Smooth muscle cell of the brain vasculature (primary cell): Measurements from ENCODE around the gene TRIM32.

Source experiments
- DNase-seq: peaks from one replicate; pipeline ENCODE4 v3.0.0-alpha.2; 2012; ENCODE audit warnings: low read depth, low spot score

TRIM32 gene

DNA sequence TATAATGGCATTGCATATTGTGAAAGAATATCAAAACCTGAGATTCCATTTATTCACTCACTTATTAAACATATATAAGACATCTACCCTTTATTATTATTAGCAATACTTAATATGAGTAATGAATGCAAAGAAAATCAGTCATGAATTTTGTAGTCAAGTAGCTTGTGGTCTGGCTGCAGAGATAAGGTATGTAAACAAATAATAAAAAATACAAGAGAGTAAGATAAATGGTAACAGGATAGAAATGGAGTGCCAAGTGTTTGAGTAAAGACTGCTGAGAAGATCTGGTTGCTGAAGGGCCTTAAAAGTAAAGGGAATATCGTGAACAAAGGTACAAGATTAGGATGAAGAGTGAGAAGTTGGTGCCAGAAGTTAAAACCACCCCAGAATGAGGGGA is 18.4 kb downstream of the TRIM32 start:
- no peak for DNase-seq

DNA sequence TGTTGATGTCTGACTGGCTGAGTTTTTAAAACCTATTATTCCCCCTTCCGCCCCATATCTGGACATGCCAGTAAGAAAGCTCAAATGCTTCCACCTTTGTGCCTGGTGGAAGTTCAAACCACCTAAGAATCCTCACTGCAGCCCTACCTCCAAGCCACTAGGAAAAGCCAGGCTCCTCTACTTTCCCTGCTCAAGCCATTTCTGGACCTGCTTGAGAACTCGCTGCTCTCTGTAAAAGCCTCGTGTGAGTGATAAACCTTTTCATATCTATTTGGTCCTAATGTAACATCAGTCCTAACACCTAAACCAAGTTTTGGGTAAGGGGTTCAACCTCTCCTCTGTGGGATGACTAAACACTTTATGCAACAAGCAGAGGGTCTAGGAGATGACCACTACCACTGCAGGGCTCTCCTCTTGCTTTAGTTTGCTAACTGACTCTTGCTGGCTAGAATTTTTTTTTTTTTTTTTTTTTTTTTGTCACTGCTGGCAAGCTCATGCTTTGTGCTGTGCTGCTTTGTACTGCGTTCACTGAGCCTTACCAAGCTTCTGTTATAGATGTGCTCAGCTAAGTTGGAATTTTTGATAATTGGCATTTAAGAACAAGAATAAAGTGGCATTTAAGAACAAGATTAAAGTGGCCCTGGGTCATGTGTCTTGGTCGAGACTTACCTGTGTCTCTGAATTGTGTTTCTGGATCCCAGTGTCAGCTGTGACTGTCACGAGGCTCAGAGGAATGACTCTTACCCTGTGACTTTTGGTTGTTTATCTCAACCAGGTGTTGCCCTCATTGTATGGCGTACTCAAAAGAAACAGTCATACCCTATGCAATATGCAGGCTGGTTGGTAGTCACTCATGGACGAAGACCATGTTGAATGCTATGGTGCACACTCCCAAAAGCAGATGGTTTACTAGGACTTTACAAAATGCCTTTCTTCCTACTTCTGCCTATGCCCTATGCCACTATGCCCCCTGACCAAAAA is 19.5 kb downstream of the TRIM32 start:
- no peak for DNase-seq

DNA sequence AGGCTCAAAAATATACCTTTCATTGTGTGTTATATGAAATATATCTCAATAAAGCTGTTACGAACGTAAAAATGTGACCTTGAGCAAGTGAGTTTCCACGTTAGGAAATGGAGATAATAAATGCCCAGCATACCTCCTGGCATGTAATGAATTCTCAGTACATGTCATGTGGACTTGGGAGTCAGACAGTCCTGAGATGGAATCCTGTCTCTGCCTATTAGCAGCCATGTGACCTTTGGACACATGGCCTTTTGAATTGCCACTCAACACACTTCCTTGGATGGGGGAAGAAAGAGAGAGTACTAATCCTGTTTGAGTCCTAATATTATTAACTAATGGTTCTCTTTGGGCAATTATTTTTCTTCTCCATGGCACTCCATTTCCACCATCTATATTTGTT is 25.7 kb downstream of the TRIM32 start:
- DNase-seq, result no peak

DNA sequence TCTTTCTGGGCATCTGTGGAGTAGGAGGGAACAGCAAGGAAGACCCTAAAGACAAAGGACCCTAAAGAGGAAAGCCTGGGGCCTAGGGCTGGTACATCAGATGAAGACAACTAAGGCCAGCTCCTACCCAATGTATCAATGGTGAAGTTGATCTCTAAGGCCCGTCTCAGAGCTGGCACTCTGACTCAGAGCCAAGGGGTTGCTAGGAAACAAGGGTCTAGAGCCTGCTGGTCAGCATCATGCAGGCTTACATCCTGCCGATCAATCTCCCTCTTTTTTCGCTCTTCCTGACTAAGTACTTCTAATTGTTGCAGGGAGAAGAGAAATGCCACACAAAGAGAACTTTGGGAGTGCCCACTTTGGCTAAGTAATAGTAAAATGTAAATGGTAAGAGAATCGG is 26.2 kb downstream of the TRIM32 start:
- DNase-seq, result no peak

DNA sequence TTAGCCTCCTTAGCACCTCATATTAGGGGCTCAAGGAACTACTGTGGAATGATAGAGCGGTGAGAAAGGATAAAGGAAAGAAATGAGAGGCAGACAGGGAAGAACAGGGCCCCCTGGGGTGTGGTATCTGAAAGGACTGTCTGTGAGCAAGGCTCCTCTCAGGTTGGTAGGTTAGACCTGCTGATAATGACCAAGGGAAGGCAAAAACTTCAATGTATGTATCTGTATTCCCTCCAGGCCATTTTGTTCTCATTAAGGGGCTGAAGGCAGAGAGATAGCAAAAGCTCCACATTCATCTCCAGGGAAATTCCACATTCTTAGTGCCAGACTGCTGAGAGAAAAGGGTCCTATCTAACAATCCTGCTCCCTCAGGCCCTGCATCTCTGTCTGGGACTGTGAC is 28.6 kb downstream of the TRIM32 start:
- no peak for DNase-seq

DNA sequence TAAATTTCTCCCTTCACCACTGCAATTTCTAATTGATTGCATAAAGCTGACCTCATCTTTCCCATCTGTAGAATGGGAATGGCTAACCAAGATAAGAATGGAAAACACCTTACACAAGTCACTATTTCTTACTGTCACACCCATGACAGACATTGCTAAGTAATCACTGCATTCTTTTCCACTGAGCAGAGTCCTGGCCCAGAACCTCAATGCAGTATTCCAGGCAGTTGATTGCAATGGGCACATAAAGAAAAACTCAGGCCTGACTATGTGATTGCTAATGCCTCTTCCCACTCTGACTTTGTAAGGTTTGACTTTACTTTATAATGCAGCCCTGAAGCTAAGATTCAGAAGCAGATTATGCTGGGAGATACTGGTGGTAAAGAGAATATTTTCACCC is 29.3 kb downstream of the TRIM32 start:
- DNase-seq, result no peak

DNA sequence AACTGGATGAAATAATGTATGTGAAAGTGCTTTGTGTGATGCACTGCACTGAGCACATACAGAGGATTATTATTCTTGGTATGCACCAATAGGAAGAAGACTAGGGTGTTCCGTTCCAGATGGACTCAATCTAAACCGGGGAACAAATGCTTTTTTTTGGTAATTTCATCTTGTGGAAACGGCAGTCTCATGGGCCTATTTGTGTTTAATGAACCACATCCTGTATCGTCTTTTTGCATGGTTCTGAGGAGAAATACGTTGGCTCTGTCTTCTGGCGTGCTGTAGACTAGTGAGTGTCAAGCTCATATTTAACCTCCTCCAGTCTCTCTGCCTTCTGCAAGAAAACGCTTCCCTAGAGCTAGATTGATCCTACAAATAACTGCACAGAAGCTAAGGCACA is 30.0 kb downstream of the TRIM32 start:
- no peak for DNase-seq

DNA sequence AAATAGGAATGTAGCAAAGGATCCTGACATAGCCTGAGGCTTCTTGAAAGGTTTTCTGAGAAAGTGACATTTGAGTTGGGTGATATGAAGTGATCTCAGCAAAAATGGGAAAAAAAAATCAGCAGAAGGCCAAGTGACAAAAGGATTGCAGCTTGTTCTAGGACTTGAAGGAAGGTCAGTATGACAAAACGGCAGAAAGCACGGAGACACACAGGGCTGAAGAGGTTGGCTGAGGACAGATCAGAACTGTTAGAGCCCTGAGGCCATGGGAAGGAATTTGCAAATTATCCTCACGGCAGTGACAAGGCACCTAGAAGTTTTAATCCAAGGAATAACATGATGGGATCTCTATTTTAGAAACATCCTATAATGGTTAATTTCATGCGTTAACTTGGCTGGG is 31.0 kb downstream of the TRIM32 start:
- no peak for DNase-seq

DNA sequence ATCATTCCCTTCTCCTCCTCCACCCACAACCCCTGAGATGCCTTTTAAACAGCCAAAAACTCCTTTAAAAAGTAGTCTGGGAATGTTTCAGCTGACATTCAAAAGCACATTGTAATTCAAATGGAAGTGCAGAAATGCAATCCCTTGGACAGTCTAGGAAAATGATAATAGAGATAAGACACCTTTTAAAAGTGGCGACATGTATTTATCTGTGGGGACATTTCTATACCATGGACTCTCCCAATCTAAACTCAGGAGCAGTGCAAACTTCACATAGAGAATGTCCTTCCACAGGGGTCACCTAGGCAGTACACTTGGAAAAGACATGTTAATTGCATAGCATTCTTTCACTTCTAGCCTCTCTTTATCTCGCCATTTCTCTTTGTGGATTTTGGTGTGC is 33.0 kb downstream of the TRIM32 start:
- DNase-seq, result no peak

DNA sequence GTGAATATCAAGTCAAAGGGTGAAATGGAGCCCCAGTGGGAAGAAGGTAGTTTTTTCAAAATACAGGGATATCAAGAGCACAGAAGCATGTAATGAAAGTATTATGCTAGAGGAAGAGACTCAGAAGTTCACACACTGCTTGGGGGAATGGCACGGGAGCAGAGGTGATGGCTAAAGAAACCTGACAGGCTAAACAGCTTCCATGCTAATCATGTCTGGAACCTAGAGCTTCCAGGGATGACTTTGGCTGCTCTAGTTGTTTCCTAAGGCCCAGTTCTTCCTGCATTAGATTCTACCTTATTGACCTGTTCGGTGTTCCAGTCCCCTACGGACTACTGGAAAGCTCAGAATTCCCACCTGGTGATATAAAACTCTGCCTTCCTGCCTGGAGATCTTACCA is 34.3 kb downstream of the TRIM32 start:
- DNase-seq, result no peak

DNA sequence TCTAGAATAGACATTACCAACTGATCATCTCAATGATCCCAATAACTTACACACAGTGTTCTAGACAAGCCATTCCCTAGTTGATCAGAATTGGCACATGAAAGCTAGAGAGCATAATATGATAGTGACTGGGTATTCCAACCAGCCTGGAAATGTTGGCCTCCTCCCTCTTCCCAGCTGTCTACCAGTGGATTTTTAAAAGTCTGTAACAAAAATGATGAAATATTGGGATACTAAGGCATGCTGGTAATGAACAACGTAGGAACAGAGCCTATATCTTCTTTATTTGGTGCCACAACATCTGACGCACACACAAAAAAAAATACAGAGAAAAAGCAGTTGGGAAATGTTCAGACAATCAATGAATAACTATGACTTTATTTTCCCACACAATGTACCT is 34.8 kb downstream of the TRIM32 start:
- DNase-seq, result no peak

DNA sequence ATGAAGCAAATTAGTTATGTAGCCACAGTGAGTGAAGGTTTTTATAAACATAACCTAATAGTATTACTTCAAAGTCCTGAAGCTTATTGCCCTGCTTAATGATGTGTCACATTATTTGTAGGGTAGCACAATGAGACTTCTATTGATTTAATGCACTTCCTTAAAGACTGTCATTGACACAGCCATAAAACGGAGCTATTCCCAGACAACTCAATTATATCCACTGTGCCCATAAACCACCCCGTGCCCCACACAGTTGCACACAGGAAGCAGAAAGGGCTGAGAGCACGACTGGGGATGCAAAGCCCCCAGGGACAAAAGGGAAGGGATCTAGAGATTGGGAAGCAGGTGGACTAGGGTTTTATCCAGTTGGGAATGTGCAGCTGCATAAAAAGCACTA is 37.0 kb downstream of the TRIM32 start:
- DNase-seq, result no peak

DNA sequence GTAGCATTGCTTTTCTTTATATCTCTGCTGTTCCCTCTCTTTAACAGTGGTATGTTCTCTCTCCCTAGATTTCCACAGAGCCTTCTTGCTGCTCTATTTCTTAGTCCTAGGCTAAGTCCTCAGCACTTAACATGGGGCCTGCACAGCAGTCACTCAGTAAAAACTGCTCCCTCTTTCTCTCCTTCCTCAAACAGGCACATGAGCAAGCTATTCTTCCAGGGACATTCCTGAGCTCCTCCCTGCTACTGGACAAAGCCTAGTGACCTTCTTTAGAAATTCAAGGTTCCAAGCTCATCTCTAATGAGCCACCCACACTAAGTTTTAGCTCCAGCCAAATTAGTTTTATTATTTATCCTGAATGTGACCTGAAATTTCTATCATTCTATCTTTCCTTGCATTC is 39.5 kb downstream of the TRIM32 start:
- no peak for DNase-seq

DNA sequence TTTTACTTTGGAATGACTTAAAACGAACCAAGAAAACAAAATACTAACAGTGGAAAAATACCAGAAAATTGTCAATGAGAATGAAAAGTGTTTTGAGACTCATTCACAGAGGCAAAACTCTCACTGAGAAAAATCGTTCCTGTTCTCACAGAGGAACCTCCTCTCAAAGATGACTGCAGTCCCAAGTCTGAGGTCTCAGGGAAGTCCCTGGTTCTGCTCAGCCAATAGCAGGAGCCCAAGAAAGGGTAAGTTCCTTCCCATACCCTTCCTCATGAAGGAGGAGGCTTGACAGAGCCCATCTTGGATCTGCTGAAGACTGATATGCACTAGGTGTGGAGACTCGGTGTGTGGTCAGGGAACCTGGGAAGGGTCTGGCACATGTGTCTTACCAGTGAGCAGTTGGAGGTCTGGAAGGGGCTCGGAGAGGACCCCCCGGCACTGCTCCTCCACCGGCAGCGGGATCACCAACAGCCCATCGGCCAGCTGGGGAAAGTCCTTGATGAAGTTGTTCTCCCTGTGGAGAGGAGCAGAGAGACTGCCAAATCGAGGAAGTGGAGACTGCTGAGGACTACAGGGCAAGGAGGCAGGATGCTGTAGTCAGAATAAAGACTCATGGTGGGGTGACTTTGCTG is 46.0 kb downstream of the TRIM32 start:
- no peak for DNase-seq

DNA sequence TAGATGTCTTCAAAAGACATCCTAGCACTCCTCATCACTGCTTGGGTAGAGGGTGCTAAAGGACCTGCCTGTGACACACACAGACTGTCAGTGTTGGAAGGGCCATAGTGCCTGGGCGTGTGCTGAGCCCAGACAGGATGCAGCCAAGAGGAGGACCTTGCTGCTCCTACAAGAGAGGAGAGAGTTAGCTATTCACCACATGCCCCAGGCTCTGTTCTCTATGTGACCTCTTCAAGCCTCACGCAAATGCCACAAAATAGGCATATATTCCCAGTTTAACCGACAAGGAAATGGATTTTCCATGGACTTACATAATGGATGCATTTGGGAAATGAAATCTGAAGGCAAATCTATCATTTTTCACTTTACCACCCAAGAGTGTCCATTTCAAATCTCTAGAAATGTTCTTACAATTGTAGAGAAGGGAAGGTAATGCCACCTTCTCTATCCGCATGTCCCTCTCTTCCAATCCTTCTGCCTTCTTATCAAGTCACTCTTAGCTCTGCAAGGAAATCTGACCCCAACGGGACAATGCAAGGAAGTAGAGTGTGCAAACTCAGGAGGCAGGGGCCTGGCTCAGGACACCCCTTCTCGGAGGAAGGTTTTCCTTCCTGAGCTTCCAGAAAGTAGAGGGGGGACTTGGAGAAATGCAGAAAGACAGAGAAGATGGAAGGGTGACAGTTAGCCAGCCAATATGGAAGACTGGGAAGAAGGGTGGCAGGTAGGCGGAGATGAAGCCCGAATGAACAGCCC is 49.5 kb downstream of the TRIM32 start:
- no peak for DNase-seq

DNA sequence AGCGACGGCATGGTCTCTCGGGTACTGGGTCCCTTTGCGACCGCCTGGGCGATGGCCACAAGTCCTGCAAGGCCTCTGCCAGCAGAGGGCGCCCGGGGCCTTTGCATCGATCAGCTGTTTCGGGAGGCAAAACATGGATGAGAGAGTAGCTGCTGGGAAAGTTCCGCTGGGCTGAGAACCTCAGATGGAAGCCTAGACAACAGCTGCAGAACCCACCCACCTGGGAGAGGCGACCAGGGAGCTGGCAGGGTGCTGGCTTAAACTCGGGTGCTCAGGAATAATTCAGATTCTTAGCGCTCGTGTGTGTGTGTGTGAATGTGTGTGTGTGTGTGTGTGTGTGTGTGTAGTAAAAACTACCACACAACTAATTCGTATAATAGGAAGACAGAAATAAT is 50.0 kb downstream of the TRIM32 start:
- peak; percentile 39 for DNase-seq

DNA sequence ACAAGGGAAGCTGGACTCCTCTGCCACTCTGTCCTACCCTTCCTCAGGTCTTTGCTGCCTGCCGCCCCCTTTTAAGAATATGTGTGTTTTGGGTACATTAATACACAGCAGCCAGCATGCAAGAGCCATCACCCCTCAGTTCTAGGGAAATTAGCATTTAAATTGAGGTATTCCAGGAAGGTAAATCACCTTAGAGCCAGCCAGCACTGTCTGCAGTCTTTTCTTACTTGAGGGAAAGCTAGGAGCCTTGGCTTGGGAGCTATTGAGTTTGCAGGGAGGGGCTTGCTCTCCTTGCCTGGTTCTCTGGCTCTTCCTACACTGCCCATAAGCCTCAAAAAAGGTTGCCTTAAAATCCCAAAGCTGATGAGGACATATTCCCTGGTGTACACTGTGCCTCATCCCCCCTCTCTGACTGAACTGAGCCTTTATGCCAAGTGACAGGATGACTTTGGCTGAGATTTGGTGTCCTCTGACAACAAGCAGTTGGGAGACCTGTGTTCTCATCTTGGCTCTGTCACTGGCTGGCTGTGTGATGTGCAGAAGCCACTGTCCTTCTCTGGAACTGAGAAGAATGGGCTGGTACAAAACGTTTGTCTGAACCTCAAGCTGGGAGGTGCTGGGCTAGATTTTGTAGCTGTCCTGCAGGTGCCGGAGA is 54.1 kb downstream of the TRIM32 start:
- no peak for DNase-seq

DNA sequence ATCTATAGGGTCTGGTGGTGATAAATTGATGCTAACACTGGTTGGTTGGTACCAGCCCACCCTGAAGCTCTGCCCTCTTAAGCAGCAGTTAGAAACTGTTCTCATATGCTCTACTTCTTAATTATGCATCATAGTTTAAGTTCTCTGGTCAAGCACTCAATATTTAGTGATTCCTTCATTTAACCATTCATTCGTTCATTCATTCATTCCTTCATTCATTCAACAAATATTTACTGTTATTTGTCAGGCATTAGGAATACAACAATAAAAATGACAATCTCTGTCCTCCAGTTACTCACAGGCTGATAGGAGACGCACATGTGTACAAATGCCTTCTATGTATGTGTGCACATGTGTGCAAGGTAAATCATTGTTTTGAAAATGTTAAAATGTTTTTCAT is 54.6 kb downstream of the TRIM32 start:
- DNase-seq, result no peak

DNA sequence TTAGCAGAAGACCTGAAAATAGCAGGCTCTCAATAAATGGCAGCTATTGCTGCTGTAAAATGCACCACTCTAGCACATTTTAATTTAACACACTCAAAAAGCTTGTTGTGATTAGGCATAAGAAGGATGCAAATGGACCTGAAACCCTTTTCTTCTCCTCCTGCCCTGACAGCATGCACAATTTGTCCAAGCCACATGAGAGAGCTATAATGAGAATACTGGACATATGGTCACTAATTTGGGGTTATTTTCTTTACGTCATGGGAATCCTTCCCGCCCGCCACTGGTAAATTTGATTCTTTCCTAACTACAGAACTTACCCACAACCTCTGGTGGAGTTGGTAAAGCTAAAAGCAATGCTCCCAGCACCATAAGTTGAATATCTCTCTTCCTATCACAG is 62.1 kb downstream of the TRIM32 start:
- DNase-seq, result no peak

DNA sequence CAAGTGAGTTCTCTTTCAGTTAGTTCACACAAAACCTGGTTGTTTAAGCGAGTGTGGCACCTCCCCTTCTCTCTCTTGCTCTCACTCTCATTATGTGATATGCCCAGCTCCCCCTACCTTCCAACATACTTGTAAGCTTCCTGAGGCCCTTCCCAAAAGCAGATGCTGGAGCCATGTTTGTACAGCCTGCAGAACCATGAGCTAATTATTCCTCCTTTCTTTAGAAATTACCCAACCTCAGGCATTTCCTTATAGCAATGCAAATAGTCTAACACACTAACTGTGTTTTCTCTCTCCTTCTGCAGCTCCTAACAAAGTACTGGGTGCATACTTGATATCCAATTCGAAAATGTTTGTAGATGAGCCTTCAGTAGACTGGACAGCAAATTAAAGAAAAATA is 62.7 kb downstream of the TRIM32 start:
- no peak for DNase-seq

DNA sequence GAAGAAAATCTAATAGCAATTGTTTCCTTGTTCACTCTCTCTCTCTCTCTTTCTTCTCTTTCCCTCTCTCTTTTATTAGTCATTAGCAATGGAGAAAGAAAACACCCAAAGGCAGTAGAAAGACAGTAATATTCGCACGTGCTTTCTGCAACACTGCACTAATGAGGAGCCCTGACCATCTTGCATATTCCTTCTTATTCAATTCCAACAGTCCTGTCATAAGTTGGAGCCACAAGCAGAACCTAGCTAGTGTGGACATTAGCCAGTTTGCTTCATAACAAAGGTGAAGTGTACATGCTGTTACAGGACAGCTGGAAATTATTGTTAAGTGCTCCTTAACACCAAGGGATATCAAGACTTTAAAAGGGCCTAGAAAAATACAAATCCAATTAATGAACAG is 63.4 kb downstream of the TRIM32 start:
- DNase-seq, result no peak
